ENCODE data around the gene RNF121.

- TF ChIP-seq GABPA (IDR thresholded peaks at IDR 0.05 in 1 of 2, conservative IDR thresholded peaks at IDR 0.05 in 1 of 2), result no peak
- no peak for TF ChIP-seq SP1 (IDR thresholded peaks at IDR 0.05)
- TF ChIP-seq CTCF (IDR thresholded peaks at IDR 0.05; ENCODE audit: low read depth, low read length, missing input control), result no peak
- TF ChIP-seq, protein P1, sequence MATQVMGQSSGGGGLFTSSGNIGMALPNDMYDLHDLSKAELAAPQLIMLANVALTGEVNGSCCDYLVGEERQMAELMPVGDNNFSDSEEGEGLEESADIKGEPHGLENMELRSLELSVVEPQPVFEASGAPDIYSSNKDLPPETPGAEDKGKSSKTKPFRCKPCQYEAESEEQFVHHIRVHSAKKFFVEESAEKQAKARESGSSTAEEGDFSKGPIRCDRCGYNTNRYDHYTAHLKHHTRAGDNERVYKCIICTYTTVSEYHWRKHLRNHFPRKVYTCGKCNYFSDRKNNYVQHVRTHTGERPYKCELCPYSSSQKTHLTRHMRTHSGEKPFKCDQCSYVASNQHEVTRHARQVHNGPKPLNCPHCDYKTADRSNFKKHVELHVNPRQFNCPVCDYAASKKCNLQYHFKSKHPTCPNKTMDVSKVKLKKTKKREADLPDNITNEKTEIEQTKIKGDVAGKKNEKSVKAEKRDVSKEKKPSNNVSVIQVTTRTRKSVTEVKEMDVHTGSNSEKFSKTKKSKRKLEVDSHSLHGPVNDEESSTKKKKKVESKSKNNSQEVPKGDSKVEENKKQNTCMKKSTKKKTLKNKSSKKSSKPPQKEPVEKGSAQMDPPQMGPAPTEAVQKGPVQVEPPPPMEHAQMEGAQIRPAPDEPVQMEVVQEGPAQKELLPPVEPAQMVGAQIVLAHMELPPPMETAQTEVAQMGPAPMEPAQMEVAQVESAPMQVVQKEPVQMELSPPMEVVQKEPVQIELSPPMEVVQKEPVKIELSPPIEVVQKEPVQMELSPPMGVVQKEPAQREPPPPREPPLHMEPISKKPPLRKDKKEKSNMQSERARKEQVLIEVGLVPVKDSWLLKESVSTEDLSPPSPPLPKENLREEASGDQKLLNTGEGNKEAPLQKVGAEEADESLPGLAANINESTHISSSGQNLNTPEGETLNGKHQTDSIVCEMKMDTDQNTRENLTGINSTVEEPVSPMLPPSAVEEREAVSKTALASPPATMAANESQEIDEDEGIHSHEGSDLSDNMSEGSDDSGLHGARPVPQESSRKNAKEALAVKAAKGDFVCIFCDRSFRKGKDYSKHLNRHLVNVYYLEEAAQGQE (IDR thresholded peaks at IDR 0.05), result no peak
- no peak for TF ChIP-seq NR2F2 (IDR thresholded peaks at IDR 0.05)
- TF ChIP-seq FOXA1 (IDR thresholded peaks at IDR 0.05), result no peak
- TF ChIP-seq RXRA (IDR thresholded peaks at IDR 0.05), result no peak
- TF ChIP-seq JUND (IDR thresholded peaks at IDR 0.05), result no peak
- no peak for TF ChIP-seq MAX (IDR thresholded peaks at IDR 0.05)
- no peak for TF ChIP-seq YY1 (IDR thresholded peaks at IDR 0.05)
- no peak for TF ChIP-seq RAD21 (IDR thresholded peaks at IDR 0.05)
- TF ChIP-seq EGR1 (IDR thresholded peaks at IDR 0.05; ENCODE audit: low read depth in 2 of 2), result no peak
- TF ChIP-seq, protein P2, sequence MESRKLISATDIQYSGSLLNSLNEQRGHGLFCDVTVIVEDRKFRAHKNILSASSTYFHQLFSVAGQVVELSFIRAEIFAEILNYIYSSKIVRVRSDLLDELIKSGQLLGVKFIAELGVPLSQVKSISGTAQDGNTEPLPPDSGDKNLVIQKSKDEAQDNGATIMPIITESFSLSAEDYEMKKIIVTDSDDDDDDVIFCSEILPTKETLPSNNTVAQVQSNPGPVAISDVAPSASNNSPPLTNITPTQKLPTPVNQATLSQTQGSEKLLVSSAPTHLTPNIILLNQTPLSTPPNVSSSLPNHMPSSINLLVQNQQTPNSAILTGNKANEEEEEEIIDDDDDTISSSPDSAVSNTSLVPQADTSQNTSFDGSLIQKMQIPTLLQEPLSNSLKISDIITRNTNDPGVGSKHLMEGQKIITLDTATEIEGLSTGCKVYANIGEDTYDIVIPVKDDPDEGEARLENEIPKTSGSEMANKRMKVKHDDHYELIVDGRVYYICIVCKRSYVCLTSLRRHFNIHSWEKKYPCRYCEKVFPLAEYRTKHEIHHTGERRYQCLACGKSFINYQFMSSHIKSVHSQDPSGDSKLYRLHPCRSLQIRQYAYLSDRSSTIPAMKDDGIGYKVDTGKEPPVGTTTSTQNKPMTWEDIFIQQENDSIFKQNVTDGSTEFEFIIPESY (IDR thresholded peaks at IDR 0.05), result no peak
Observed at GRCh38 chr11:72024069-72024754, 95.4 kb downstream of the RNF121 start.
